GM12892 (cell line): ENCODE results near the gene COL16A1.

Experiments used
- POLR2A ChIP-seq: IDR thresholded peaks from 2 replicates; pipeline ENCODE4 v1.6.1; 2011; ENCODE audit warnings: low read depth, low read length, control low read depth
- POLR2AphosphoS5 ChIP-seq: IDR thresholded peaks from 2 replicates; pipeline ENCODE4 v1.6.1; 2011; ENCODE audit warnings: low read depth, low read length, control low read depth
- TAF1 ChIP-seq: IDR thresholded peaks from 2 replicates; pipeline ENCODE4 v1.6.1; 2011; ENCODE audit warnings: low read depth, mild to moderate bottlenecking, control low read depth, low read length, borderline replicate concordance

- TF ChIP-seq POLR2A (no peak), POLR2AphosphoS5 (no peak), TAF1 (no peak)
Measured at GRCh38 chr1:31707711-31708110, 3.9 kb upstream of the COL16A1 start.
